Endothelial cell of umbilical vein (primary cell): ENCODE measurements around the gene TRIM62. TPM values are rescaled to one million over a fixed set of nuclear protein-coding genes. Genes with fewer than 3 reads are reported as not detected.

Experiments
- BruUV-seq: library from RNA; stranded (reverse); fragments of 400-500 nt; replicated peaks from 2 replicates; lab custom pipeline; 2021; lab: Mats Ljungman, UMichigan
- CTCF ChIA-PET: fragments of 300-600, 350-600 bp; sonication (Branson Sonifier 250); formaldehyde crosslinking; loops from one replicate; lab custom pipeline; 2021; ENCODE audit warnings: antibody characterized with exemption, inconsistent platforms; lab: Charles Lee
- POLR2A ChIA-PET: fragments of 300-600, 350-600 bp; sonication (Branson Sonifier 250); formaldehyde crosslinking; loops from one replicate; lab custom pipeline; 2021; ENCODE audit warnings: antibody characterized with exemption, inconsistent platforms; lab: Charles Lee
- DNase-seq: peaks from one replicate; pipeline ENCODE4 v3.0.0-alpha.2; 2011; ENCODE audit warnings: low read depth, low spot score
- FAIRE-seq: peaks from 2 replicates; lab custom pipeline; 2011; peaks lifted over from hg19 to GRCh38; lab: Jason Lieb, UNC
- H2AFZ ChIP-seq: 2 replicates; pipeline ENCODE4 v1.6.0; 2012; ENCODE audit warnings: low read depth, low read length, control low read depth, inconsistent platforms
- H3K27ac ChIP-seq: 2 replicates; pipeline ENCODE4 v1.5.1; 2011; ENCODE audit warnings: low read depth, mild to moderate bottlenecking, control low read depth, low read length, moderate library complexity; ENCODE audit not compliant: insufficient read depth
- H3K27me3 ChIP-seq, 2 experiments: 2 replicates each; pipeline versions ENCODE4 v1.6.0 to v1.6.1; 2011; ENCODE audit warnings: low read length in 2 of 2, mixed read lengths in 1 of 2; ENCODE audit not compliant: control insufficient read depth in 2 of 2, insufficient read depth in 2 of 2
- H3K36me3 ChIP-seq, 2 experiments: 2 replicates in 1 of 2; 3 replicates in 1 of 2; pipeline ENCODE4 v1.5.1; 2011; ENCODE audit warnings: low read length in 2 of 2, mild to moderate bottlenecking in 1 of 2, moderate library complexity in 1 of 2; ENCODE audit not compliant: control insufficient read depth in 2 of 2, insufficient read depth in 2 of 2; ENCODE audit errors: extremely low read depth in 1 of 2
- H3K4me1 ChIP-seq: 3 replicates; pipeline ENCODE4 v1.5.1; 2011; ENCODE audit warnings: mild to moderate bottlenecking, low read length; ENCODE audit not compliant: control insufficient read depth, insufficient read depth; ENCODE audit errors: extremely low read depth
- H3K4me2 ChIP-seq: 2 replicates; pipeline ENCODE4 v1.6.1; 2011; ENCODE audit warnings: low read length, control low read depth, mixed read lengths; ENCODE audit not compliant: insufficient read depth
- H3K4me3 ChIP-seq, 3 experiments: fragments of 200-600 bp in 1 of 3; sonication (generic), shearing (Covaris generic) in 1 of 3; replicated peaks in 1 of 3; 2 replicates each; pipeline ENCODE4 v1.5.1; 2011 to 2016; ENCODE audit warnings: control low read depth in 3 of 3, low read length in 3 of 3, mild to moderate bottlenecking in 2 of 3, inconsistent platforms in 1 of 3, low read depth in 1 of 3, moderate library complexity in 1 of 3; ENCODE audit not compliant: insufficient read depth in 1 of 3
- H3K79me2 ChIP-seq: 2 replicates; pipeline ENCODE4 v1.6.0; 2012; ENCODE audit warnings: low read length, inconsistent platforms; ENCODE audit not compliant: control insufficient read depth, insufficient read depth
- H3K9ac ChIP-seq: replicated peaks from 2 replicates; pipeline ENCODE3; 2011; ENCODE audit warnings: low read length, control low read depth; ENCODE audit not compliant: insufficient read depth; ENCODE audit errors: extremely low read depth
- H3K9me1 ChIP-seq: replicated peaks from 3 replicates; pipeline ENCODE4 v1.6.0; 2011; ENCODE audit warnings: mild to moderate bottlenecking, low read length; ENCODE audit not compliant: control insufficient read depth, insufficient read depth; ENCODE audit errors: extremely low read depth
- H3K9me3 ChIP-seq: replicated peaks from 2 replicates; pipeline ENCODE4 v1.5.1; 2012; ENCODE audit warnings: low read length, inconsistent platforms; ENCODE audit not compliant: control insufficient read depth, insufficient read depth
- H4K20me1 ChIP-seq: replicated peaks from 2 replicates; pipeline ENCODE3; 2011; ENCODE audit warnings: mild to moderate bottlenecking, low read length; ENCODE audit not compliant: control insufficient read depth, insufficient read depth; ENCODE audit errors: extremely low read depth
- EZH2 ChIP-seq: IDR thresholded peaks from 2 replicates; pipeline ENCODE4 v1.6.1; 2012; ENCODE audit warnings: borderline replicate concordance, low read depth, mild to moderate bottlenecking, moderate library complexity, low read length, inconsistent platforms; ENCODE audit not compliant: severe bottlenecking
- FOS ChIP-seq: IDR thresholded peaks from 2 replicates; pipeline ENCODE4 v1.6.1; 2011; ENCODE audit warnings: mild to moderate bottlenecking, low read length, moderate library complexity, borderline replicate concordance; ENCODE audit not compliant: insufficient read depth
- GATA2 ChIP-seq: IDR thresholded peaks from 2 replicates; pipeline ENCODE4 v1.7.0; 2011; ENCODE audit warnings: low read depth, mild to moderate bottlenecking, moderate library complexity, mixed read lengths, low read length; ENCODE audit not compliant: insufficient read length, insufficient read depth
- JUN ChIP-seq: IDR thresholded peaks from 2 replicates; pipeline ENCODE4 v1.6.1; 2011; ENCODE audit warnings: borderline replicate concordance, low read depth; ENCODE audit not compliant: insufficient read length, insufficient read depth
- MYC ChIP-seq: IDR thresholded peaks from one replicate; pipeline ENCODE4 v1.6.1; 2011; ENCODE audit warnings: mild to moderate bottlenecking, low read depth, low read length
- POLR2A ChIP-seq: IDR thresholded peaks from 2 replicates; pipeline ENCODE4 v1.6.1; 2012; ENCODE audit warnings: low read depth, mild to moderate bottlenecking, control low read depth, low read length
- POLR2AphosphoS5 ChIP-seq: IDR thresholded peaks from 2 replicates; pipeline ENCODE4 v1.6.1; 2012; ENCODE audit warnings: low read depth, mild to moderate bottlenecking, control low read depth, low read length, moderate library complexity; ENCODE audit not compliant: insufficient read depth
- dilution Hi-C: fragments of 300-500 bp; cut with MboI; formaldehyde crosslinking; loops from one replicate; pipeline ENCODE4 v1.15.0; 2019; ENCODE audit warnings: low sequenced_read_pairs; ENCODE audit not compliant: extremely low pct_ligation_motif_present
- intact Hi-C: fragments of 100-400 bp; cut with micrococcal nuclease; formaldehyde crosslinking; loops from one replicate; pipeline ENCODE4 v1.10.0; 2022
- polyA plus RNA-seq, 4 experiments: library from polyadenylated mRNA; depleted of rRNA in 3 of 4; stranded (reverse) in 3 of 4; unstranded in 1 of 4; fragments of >200 nt; gene quantifications; 2 replicates each; pipeline versions ENCODE4 v1.2.1 to v1.2.3, GENCODE V29; 2011 to 2012; ENCODE audit warnings: missing spikeins in 1 of 4
- total RNA-seq: library from RNA; stranded (reverse); gene quantifications from 2 replicates; pipeline ENCODE4 v1.2.3, GENCODE V29; 2021
- TF ChIP-seq, protein P1 (sequence below), 2 donors: IDR thresholded peaks; 1 replicate in 1 of 2; 2 replicates in 1 of 2; pipeline ENCODE4 v1.5.1; 2011; ENCODE audit warnings: low read length in 2 of 2, mild to moderate bottlenecking in 2 of 2, moderate library complexity in 2 of 2, control low read depth in 1 of 2, inconsistent platforms in 1 of 2, low read depth in 1 of 2; ENCODE audit not compliant: insufficient read depth in 1 of 2; ENCODE audit errors: extremely low read depth in 1 of 2
- TF ChIP-seq, protein P2 (sequence below): IDR thresholded peaks from 2 replicates; pipeline ENCODE4 v1.6.1; 2011; ENCODE audit not compliant: insufficient read depth, insufficient read length

Gene TRIM62
- total and polyA plus RNA-seq, 2 donors (not counting 3 experiments of a cell fraction or from before 2014, with no cell fraction given), result 8.3 to 9.3 TPM

DNA sequence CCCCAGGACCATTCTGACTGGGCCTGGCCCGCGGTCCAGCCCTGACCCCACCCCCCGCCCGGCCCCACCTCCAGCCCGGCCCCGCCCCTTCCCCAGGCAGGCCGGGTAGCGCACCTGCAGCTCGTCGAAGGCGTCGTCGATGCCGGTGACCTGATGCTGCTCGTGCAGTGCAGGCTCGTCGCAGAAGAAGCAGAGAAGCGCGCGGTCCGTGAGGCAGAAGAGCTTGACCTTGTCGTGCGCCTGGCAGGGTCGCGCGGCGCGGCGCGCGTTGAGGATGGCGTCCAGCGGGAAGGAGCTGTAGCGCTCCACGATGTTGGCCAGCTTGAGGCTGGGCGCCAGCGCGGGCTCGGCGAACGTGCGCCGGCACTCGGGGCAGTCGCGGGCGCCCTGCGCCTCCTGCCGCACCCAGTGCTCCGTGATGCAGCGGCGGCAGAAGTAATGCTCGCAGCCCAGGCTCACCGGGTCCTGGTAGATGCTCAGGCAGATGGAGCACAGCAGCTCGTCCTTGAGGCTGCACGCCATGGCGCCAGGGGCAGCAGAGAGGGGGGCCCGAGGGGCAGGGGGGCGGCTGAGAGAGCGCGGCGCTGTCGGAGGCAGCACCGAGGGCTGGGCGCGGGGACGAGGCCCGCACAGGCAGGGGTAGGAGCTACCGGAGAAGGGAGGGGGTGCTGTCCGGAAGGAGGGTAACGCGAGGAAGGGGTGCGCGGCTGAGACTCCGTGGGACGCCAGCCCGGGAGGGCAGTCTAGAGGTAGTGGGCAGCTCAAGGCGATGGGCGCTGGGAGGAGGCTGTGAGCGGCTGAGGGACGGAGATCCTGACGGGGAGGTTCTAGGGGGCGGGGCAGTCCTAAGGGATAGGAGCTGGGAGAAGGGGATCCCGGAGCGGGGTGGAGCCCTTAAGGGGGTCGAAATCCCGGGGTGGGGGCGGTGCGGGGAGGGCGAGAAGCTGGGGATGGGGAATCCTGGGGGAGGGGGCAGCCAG is 642 bp downstream of the TRIM62 start:
- DNase-seq, result peak; percentile 86

More for the DNA sequence above, 642 bp downstream of the TRIM62 start:
- peak overlapping the region; percentile 37 to 83 (median 64) for H3K4me3 ChIP-seq
- TF ChIP-seq MYC (no peak), JUN (no peak), FOS (no peak), EZH2 (no peak), POLR2A (no peak), POLR2AphosphoS5 (no peak), GATA2 (no peak)
- TF ChIP-seq, protein P1, sequence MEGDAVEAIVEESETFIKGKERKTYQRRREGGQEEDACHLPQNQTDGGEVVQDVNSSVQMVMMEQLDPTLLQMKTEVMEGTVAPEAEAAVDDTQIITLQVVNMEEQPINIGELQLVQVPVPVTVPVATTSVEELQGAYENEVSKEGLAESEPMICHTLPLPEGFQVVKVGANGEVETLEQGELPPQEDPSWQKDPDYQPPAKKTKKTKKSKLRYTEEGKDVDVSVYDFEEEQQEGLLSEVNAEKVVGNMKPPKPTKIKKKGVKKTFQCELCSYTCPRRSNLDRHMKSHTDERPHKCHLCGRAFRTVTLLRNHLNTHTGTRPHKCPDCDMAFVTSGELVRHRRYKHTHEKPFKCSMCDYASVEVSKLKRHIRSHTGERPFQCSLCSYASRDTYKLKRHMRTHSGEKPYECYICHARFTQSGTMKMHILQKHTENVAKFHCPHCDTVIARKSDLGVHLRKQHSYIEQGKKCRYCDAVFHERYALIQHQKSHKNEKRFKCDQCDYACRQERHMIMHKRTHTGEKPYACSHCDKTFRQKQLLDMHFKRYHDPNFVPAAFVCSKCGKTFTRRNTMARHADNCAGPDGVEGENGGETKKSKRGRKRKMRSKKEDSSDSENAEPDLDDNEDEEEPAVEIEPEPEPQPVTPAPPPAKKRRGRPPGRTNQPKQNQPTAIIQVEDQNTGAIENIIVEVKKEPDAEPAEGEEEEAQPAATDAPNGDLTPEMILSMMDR (IDR thresholded peaks at IDR 0.05; ENCODE audit: extremely low read depth in 1 of 2, insufficient read depth in 1 of 2, low read depth in 1 of 2, low read length in 2 of 2), result no peak
- TF ChIP-seq, protein P2, sequence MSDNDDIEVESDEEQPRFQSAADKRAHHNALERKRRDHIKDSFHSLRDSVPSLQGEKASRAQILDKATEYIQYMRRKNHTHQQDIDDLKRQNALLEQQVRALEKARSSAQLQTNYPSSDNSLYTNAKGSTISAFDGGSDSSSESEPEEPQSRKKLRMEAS, result no peak
- no peaks in the 10 kb centered on the region for H3K9me1 ChIP-seq
- TSS peak; percentile 17 for BruUV-seq
- no peak overlapping the region for H3K27ac ChIP-seq
- FAIRE-seq, result no peak
- dilution Hi-C loops, result no loop called here
- H3K4me2 ChIP-seq, result peak overlapping the region; percentile 2
- no peaks in the 10 kb centered on the region for H3K9me3 ChIP-seq
- no peaks in the 10 kb centered on the region for H3K79me2 ChIP-seq
- no peaks in the 10 kb centered on the region for H4K20me1 ChIP-seq
- POLR2A ChIA-PET, result interaction anchor here (1.1 kb wide), 1 partner anchor 54 kb away, joined by 4 read pairs; no protein-coding TSS in a partner anchor
- peaks cover 5% of the 10 kb centered on the region for H3K4me1 ChIP-seq
- H2AFZ ChIP-seq, result peak overlapping the region; percentile 58
- peaks cover 15 to 19% of the 10 kb centered on the region in 2 experiments for H3K27me3 ChIP-seq
- H3K36me3 ChIP-seq, result peaks cover 0 to 5% of the 10 kb centered on the region in 2 experiments
- CTCF ChIA-PET, result interaction anchor here (1.0 to 2.2 kb wide), 15 partner anchors 9 to 452 kb away, joined by 3 to 20 read pairs (median 4); no protein-coding TSS in a partner anchor
- H3K9ac ChIP-seq, result peak overlapping the region; percentile 34
- intact Hi-C loops, result loop anchor here (1.0 to 2.0 kb wide), 5 partner anchors 18 to 291 kb away; partner anchors contain the start of genes PHC2 and ZSCAN20
